ENCODE results near the gene RBM6.
"Not testable (repeated sequence)": the region's sequence is repeated elsewhere in the genome, so short reads cannot be mapped to it uniquely, and the experiment has no call there.

Gene RBM6

GRCh38 chr3:50078622-50079021 lies 138.7 kb downstream of the RBM6 start:
- TF ChIP-seq Cebpa-rat (IDR thresholded peaks at IDR 0.05): no peak
- Histone ChIP-seq H3K36me3 (peaks cover 43 to 58% (median 48%) of the 10 kb centered on the region in 11 experiments), H3K4me1 (peaks cover 18 to 49% (median 34%) of the 10 kb centered on the region in 10 experiments), H3K4me3 (no peak overlapping the region), H4K20me1 (peaks cover 3 to 49% (median 13%) of the 10 kb centered on the region in 11 experiments; a peak in 17 of 22 replicates), H3K9me3 (replicated peaks in 1 of 11) (no peaks in the 10 kb centered on the region), H3K27me3 (peaks cover 0 to 12% (median 0%) of the 10 kb centered on the region in 11 experiments; a peak in 2 of 22 replicates), H3K4me2 (peak overlapping the region in 1 of 11 experiments; percentile 13; a peak in 1 of 22 replicates), H3K9ac (no peak overlapping the region), H3K27ac (no peak overlapping the region)

GRCh38 chr3:50084951-50085350 lies 145.0 kb downstream of the RBM6 start:
- not testable (repeated sequence) for H3K9me3 ChIP-seq (replicated peaks in 1 of 11); H3K4me3 ChIP-seq; H3K4me2 ChIP-seq; H3K9ac ChIP-seq; H3K27ac ChIP-seq; H3K36me3 ChIP-seq
- Histone ChIP-seq H4K20me1 (peaks cover 4 to 37% (median 18%) of the 10 kb centered on the region in 11 experiments; a peak in 20 of 22 replicates), H3K4me1 (peaks cover 22 to 32% (median 29%) of the 10 kb centered on the region in 10 experiments), H3K27me3 (peaks cover 0 to 12% (median 0%) of the 10 kb centered on the region in 11 experiments; a peak in 2 of 22 replicates)

GRCh38 chr3:50088725-50089608 lies 149.0 kb downstream of the RBM6 start, which contains the start of gene RBM5:
Gene RBM5 (plus strand): TSS chr3:50088919. CDS start chr3:50090435, 1,516 bp downstream.
- no peak for TF ChIP-seq Cebpa-rat (IDR thresholded peaks at IDR 0.05)
- H3K27me3 ChIP-seq: no peaks in the 10 kb centered on the region
- peak within 1 kb of the TSS; percentile 97 to 100 (median 98) for H3K27ac ChIP-seq
- H3K4me3 ChIP-seq: peak within 1 kb of the TSS; percentile 87 to 100 (median 91)
- peaks cover 35 to 49% (median 44%) of the 10 kb centered on the region in 11 experiments for H4K20me1 ChIP-seq
- peaks cover 0 to 5% (median 0%) of the 10 kb centered on the region in 11 experiments; a peak in 2 of 22 replicates for H3K9me3 ChIP-seq (replicated peaks in 1 of 11)
- H3K9ac ChIP-seq: peak within 1 kb of the TSS; percentile 95 to 100 (median 99)
- peaks cover 38 to 41% (median 39%) of the 10 kb centered on the region in 11 experiments for H3K36me3 ChIP-seq
- H3K4me1 ChIP-seq: peaks cover 17 to 23% (median 20%) of the 10 kb centered on the region in 10 experiments
- peak within 1 kb of the TSS; percentile 76 to 97 (median 84) for H3K4me2 ChIP-seq

- Histone ChIP-seq H3K36me3 (peaks cover 44 to 47% (median 45%) of the 10 kb centered on the region in 11 experiments), H3K9me3 (replicated peaks in 1 of 11) (peaks cover 0 to 5% (median 0%) of the 10 kb centered on the region in 11 experiments; a peak in 2 of 22 replicates), H3K4me2 (peak overlapping the region; percentile 76 to 97 (median 84)), H3K9ac (peak overlapping the region; percentile 95 to 100 (median 99)), H3K4me1 (peaks cover 17 to 23% (median 20%) of the 10 kb centered on the region in 10 experiments), H4K20me1 (peaks cover 41 to 55% (median 50%) of the 10 kb centered on the region in 11 experiments), H3K4me3 (peak overlapping the region; percentile 87 to 100 (median 91)), H3K27ac (peak overlapping the region; percentile 97 to 100 (median 98)), H3K27me3 (no peaks in the 10 kb centered on the region)
- TF ChIP-seq Cebpa-rat (IDR thresholded peaks at IDR 0.05): no peak
Measured at GRCh38 chr3:50089609-50089945, 149.6 kb downstream of the RBM6 start.

- Histone ChIP-seq H3K27ac (peak overlapping the region in 2 of 11 experiments; percentile 97 to 100; a peak in 4 of 22 replicates), H3K4me1 (peaks cover 17 to 23% (median 20%) of the 10 kb centered on the region in 10 experiments), H3K4me2 (peak overlapping the region; percentile 76 to 97 (median 84)), H4K20me1 (peaks cover 54 to 69% (median 64%) of the 10 kb centered on the region in 11 experiments), H3K36me3 (peaks cover 58 to 61% (median 59%) of the 10 kb centered on the region in 11 experiments), H3K9me3 (replicated peaks in 1 of 11) (peaks cover 0 to under 1% (median 0%) of the 10 kb centered on the region in 11 experiments; a peak in 2 of 22 replicates), H3K27me3 (no peaks in the 10 kb centered on the region), H3K9ac (peak overlapping the region; percentile 95 to 100 (median 99); a peak in 21 of 22 replicates), H3K4me3 (peak overlapping the region; percentile 87 to 100 (median 91); a peak in 19 of 20 replicates)
- no peak for TF ChIP-seq Cebpa-rat (IDR thresholded peaks at IDR 0.05)
Measured at GRCh38 chr3:50090984-50091383, 151.0 kb downstream of the RBM6 start.

GRCh38 chr3:50095352-50095998 lies 155.5 kb downstream of the RBM6 start:
- Histone ChIP-seq H3K4me2 (no peak overlapping the region), H3K9me3 (replicated peaks in 1 of 11) (no peaks in the 10 kb centered on the region), H3K27ac (no peak overlapping the region), H3K9ac (no peak overlapping the region), H4K20me1 (peaks cover 82 to 100% (median 98%) of the 10 kb centered on the region in 11 experiments), H3K4me3 (no peak overlapping the region), H3K4me1 (peaks cover 10 to 13% (median 11%) of the 10 kb centered on the region in 10 experiments), H3K27me3 (no peaks in the 10 kb centered on the region), H3K36me3 (peaks cover 100% of the 10 kb centered on the region in 11 experiments)
- TF ChIP-seq Cebpa-rat (IDR thresholded peaks at IDR 0.05): no peak

GRCh38 chr3:50100386-50100785 lies 160.4 kb downstream of the RBM6 start:
- Histone ChIP-seq H3K4me3 (no peak overlapping the region), H3K27ac (no peak overlapping the region), H3K4me1 (peaks cover 0 to 5% (median 0%) of the 10 kb centered on the region in 10 experiments; a peak in 2 of 20 replicates), H3K4me2 (no peak overlapping the region), H3K27me3 (no peaks in the 10 kb centered on the region), H3K9me3 (replicated peaks in 1 of 11) (no peaks in the 10 kb centered on the region), H4K20me1 (peaks cover 43 to 99% (median 88%) of the 10 kb centered on the region in 11 experiments), H3K36me3 (peaks cover 100% of the 10 kb centered on the region in 11 experiments), H3K9ac (no peak overlapping the region)
- TF ChIP-seq Cebpa-rat (IDR thresholded peaks at IDR 0.05): no peak

- TF ChIP-seq Cebpa-rat (IDR thresholded peaks at IDR 0.05): no peak
- Histone ChIP-seq H3K4me3 (no peak overlapping the region), H3K4me1 (peaks cover 0 to 5% (median 0%) of the 10 kb centered on the region in 10 experiments; a peak in 4 of 20 replicates), H3K9ac (no peak overlapping the region), H3K27ac (no peak overlapping the region), H3K9me3 (replicated peaks in 1 of 11) (no peaks in the 10 kb centered on the region), H3K4me2 (no peak overlapping the region), H4K20me1 (peaks cover 35 to 99% (median 88%) of the 10 kb centered on the region in 11 experiments), H3K36me3 (peaks cover 100% of the 10 kb centered on the region in 11 experiments), H3K27me3 (no peaks in the 10 kb centered on the region)
Measured at GRCh38 chr3:50100956-50101845, 161.3 kb downstream of the RBM6 start.

All from BLaER1 treated with 17β-estradiol and CSF1 and Interleukin-3, amounts not matched to agents 10 nM and 100 nM (cell line).